HT-29 (cell line): ENCODE results near the gene IQCN. TPM values are rescaled to one million over a fixed set of nuclear protein-coding genes. Genes with fewer than 3 reads are reported as not detected.
A peak's percentile ranks its signal among the peaks of the same experiment; 100 is the strongest.

Experiments used
- DNase-seq: peaks from one replicate; pipeline ENCODE4 v3.0.0-alpha.2; 2015; ENCODE audit warnings: low spot score
- total RNA-seq: library from RNA; depleted of rRNA; stranded (reverse); fragments of >200 nt; shearing (Covaris generic); gene quantifications from 2 replicates; pipeline ENCODE4 v1.2.3, GENCODE V29; 2014

IQCN gene
- total RNA-seq, 1 experiment from 2014 or later = 0.71 TPM

GRCh38 chr19:18304458-18305310, 30.4 kb upstream of the IQCN start:
- DNase-seq = peak; percentile 60

GRCh38 chr19:18304208-18304457, 29.9 kb upstream of the IQCN start:
- DNase-seq = peak; percentile 12

- no peak for DNase-seq
These were observed 27.5 kb upstream of the IQCN start for GRCh38 chr19:18301718-18302111.

- DNase-seq = peak; percentile 39
These were observed 26.9 kb upstream of the IQCN start for GRCh38 chr19:18300930-18301717.

GRCh38 chr19:18299654-18300053, 25.4 kb upstream of the IQCN start:
- DNase-seq = no peak

- no peak for DNase-seq
These were observed 24.3 kb upstream of the IQCN start for GRCh38 chr19:18298601-18299000.

GRCh38 chr19:18297308-18297707, 23.1 kb upstream of the IQCN start:
- no peak for DNase-seq

- no peak for DNase-seq
These were observed 20.8 kb upstream of the IQCN start for GRCh38 chr19:18295034-18295451.

GRCh38 chr19:18294467-18294864, 20.2 kb upstream of the IQCN start:
- peak; percentile 34 for DNase-seq

- DNase-seq = no peak
These were observed 19.6 kb upstream of the IQCN start for GRCh38 chr19:18293642-18294466.

- peak; percentile 15 for DNase-seq
These were observed 18.8 kb upstream of the IQCN start for GRCh38 chr19:18292810-18293641.

GRCh38 chr19:18292462-18292809, 18.2 kb upstream of the IQCN start:
- peak; percentile 8 for DNase-seq

GRCh38 chr19:18291590-18292461, 17.6 kb upstream of the IQCN start:
- peak; percentile 56 for DNase-seq

GRCh38 chr19:18291019-18291524, 16.8 kb upstream of the IQCN start:
- no peak for DNase-seq

- no peak for DNase-seq
These were observed 16.2 kb upstream of the IQCN start for GRCh38 chr19:18290302-18291018.

GRCh38 chr19:18289471-18290301, 15.4 kb upstream of the IQCN start:
- DNase-seq = no peak

GRCh38 chr19:18287836-18288772, 13.9 kb upstream of the IQCN start:
- no peak for DNase-seq
